ENCODE data around the gene SAG.

DNA sequence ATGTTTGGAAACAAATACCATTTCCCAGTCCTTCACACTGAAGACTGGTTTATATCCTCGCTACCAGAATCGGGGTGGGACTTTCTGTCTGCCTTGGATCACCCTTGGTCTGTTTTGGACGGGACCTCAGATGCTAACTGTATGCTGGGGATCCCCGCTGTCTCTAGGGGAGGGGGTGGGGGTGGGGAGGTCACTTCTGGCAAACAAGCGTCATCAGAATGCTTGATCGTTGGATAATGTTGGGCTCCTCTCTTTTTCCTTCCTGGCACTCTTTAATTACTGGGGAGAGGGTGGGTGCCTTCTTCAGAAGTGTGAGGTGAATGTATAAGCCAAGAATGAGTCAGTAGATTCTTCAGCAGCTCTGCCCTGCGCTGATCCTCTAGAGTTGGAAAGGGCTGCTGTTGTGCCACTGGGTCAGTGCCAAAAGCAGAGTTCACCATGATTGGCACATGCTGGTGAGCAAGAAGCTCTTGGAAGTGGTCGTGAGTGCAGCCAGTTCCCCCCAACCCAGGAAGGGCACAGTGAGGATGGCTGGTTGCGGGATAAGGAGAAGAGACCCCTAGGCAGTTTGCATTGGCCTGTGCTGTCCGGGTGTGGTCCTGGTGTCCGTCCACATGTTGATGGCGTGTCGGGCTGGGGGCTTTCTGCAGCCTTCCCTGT is 78.9 kb downstream of the SAG start:
- TF ChIP-seq, protein P1, sequence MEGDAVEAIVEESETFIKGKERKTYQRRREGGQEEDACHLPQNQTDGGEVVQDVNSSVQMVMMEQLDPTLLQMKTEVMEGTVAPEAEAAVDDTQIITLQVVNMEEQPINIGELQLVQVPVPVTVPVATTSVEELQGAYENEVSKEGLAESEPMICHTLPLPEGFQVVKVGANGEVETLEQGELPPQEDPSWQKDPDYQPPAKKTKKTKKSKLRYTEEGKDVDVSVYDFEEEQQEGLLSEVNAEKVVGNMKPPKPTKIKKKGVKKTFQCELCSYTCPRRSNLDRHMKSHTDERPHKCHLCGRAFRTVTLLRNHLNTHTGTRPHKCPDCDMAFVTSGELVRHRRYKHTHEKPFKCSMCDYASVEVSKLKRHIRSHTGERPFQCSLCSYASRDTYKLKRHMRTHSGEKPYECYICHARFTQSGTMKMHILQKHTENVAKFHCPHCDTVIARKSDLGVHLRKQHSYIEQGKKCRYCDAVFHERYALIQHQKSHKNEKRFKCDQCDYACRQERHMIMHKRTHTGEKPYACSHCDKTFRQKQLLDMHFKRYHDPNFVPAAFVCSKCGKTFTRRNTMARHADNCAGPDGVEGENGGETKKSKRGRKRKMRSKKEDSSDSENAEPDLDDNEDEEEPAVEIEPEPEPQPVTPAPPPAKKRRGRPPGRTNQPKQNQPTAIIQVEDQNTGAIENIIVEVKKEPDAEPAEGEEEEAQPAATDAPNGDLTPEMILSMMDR (IDR thresholded peaks at IDR 0.05 in 4 of 5, conservative IDR thresholded peaks at IDR 0.05 in 1 of 5): no peak
- TF ChIP-seq POLR2A (IDR thresholded peaks at IDR 0.05): no peak

All from gastrocnemius medialis (tissue), 4 donors.